Measurements from ENCODE around the gene P2RX6. TPM values are rescaled to one million over a fixed set of nuclear protein-coding genes. Genes with fewer than 3 reads are reported as not detected.

The P2RX6 gene
- total RNA-seq, 2 experiments from 2014 or later, result 0.27 TPM

- H3K36me3 Mint-ChIP-seq (ENCODE audit: low read depth), result peaks cover 3% of the 10 kb centered on the region
- POLR2A ChIA-PET, result no interaction called here
- H3K4me3 Mint-ChIP-seq, result no peak overlapping the region
- peaks cover 10% of the 10 kb centered on the region for H3K9me3 Mint-ChIP-seq
- H3K27me3 Mint-ChIP-seq, result no peaks in the 10 kb centered on the region
- DNase-seq, result no peak
- peaks cover 7% of the 10 kb centered on the region for H3K4me1 Mint-ChIP-seq
- CTCF ChIA-PET, result interaction anchor here (0.9 to 1.6 kb wide), 4 partner anchors 11 to 38 kb away, joined by 3 to 6 read pairs (median 4); no protein-coding TSS in a partner anchor
- H3K27ac Mint-ChIP-seq, result no peak overlapping the region
Observed at GRCh38 chr22:20974336-20974955, 40.5 kb upstream of the P2RX6 start.

GRCh38 chr22:20975541-20976290 lies 39.2 kb upstream of the P2RX6 start:
- Mint-ChIP-seq H3K9me3 (peaks cover 10% of the 10 kb centered on the region), H3K27me3 (no peaks in the 10 kb centered on the region), H3K27ac (no peak overlapping the region), H3K4me3 (no peak overlapping the region), H3K36me3 (ENCODE audit: low read depth) (peaks cover 3% of the 10 kb centered on the region), H3K4me1 (peaks cover 17% of the 10 kb centered on the region)
- ChIA-PET CTCF (interaction anchor here (0.5 to 1.0 kb wide), 4 partner anchors 9 to 27 kb away, joined by 3 to 4 read pairs (median 4); partner anchors contain the start of gene AIFM3), POLR2A (no interaction called here)
- no peak for DNase-seq

DNA sequence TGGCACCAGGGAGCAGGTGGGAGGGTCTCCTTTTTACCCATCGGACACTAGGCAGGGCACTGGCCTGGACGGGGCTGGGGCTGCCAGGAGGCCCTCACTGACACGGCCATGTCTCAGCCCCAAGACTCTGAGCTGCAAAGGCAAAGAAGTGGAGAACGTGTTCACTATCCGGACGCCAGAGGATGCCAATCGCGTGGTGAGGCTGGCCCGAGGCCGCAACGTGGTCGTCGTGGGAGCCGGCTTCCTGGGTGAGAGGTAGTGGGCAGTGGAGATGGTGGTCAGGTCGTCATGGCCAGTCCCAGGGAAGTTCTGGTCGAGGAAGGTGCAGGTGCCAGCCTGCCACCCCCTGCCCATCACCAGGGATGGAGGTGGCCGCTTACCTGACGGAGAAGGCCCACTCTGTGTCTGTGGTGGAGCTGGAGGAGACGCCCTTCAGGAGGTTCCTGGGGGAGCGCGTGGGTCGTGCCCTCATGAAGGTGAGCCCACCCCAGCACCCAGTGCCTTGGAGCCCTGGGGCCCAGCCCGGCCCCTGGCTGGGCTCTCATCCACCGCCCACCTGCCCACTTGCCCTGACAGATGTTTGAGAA lies 38.6 kb upstream of the P2RX6 start:
- Mint-ChIP-seq H3K27ac (no peak overlapping the region), H3K36me3 (ENCODE audit: low read depth) (peaks cover 3% of the 10 kb centered on the region), H3K9me3 (peaks cover 10% of the 10 kb centered on the region), H3K4me1 (peaks cover 23% of the 10 kb centered on the region), H3K27me3 (no peaks in the 10 kb centered on the region), H3K4me3 (no peak overlapping the region)
- CTCF ChIA-PET, result no interaction called here
- DNase-seq, result no peak
- POLR2A ChIA-PET, result no interaction called here

GRCh38 chr22:20977019-20977418 lies 37.9 kb upstream of the P2RX6 start:
- POLR2A ChIA-PET, result no interaction called here
- no peak overlapping the region for H3K4me3 Mint-ChIP-seq
- peaks cover 3% of the 10 kb centered on the region for H3K36me3 Mint-ChIP-seq (ENCODE audit: low read depth)
- peaks cover 27% of the 10 kb centered on the region for H3K4me1 Mint-ChIP-seq
- H3K27me3 Mint-ChIP-seq, result no peaks in the 10 kb centered on the region
- no peak overlapping the region for H3K27ac Mint-ChIP-seq
- H3K9me3 Mint-ChIP-seq, result peaks cover 10% of the 10 kb centered on the region
- CTCF ChIA-PET, result no interaction called here
- DNase-seq, result no peak

DNA sequence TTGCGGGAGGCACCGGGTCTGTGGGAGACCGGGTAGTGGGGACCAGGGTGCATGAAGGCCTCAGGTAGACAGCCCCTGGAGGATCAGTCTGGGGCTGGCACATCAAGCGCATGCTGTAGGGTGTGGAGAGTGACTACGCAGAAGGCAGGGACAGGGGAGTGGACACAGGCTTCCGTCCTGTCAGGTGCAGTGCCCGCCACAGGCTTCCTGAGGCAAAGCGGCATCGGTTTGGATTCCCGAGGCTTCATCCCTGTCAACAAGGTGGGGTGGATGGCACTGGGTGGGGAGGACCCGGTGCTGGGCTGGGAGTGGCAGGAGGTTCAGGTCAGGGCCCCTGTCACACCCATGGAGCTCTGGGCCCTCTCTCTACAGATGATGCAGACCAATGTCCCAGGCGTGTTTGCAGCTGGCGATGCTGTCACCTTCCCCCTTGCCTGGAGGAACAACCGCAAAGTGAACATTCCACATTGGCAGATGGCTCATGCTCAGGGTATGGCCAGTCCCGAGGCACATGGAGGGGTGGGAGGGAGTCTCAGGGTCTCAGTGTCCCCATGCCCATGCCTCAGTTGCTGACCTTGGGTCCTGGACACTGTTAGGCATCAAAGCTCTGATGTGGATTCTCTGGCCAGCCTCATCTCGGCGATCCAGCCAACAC lies 37.3 kb upstream of the P2RX6 start:
- no peak overlapping the region for H3K4me3 Mint-ChIP-seq
- peaks cover 10% of the 10 kb centered on the region for H3K9me3 Mint-ChIP-seq
- ChIA-PET CTCF (interaction anchor here (0.6 kb wide), 1 partner anchor 18 kb away, joined by 3 read pairs; no protein-coding TSS in a partner anchor), POLR2A (no interaction called here)
- H3K4me1 Mint-ChIP-seq, result peaks cover 29% of the 10 kb centered on the region
- H3K27ac Mint-ChIP-seq, result no peak overlapping the region
- H3K27me3 Mint-ChIP-seq, result no peaks in the 10 kb centered on the region
- H3K36me3 Mint-ChIP-seq (ENCODE audit: low read depth), result peaks cover 3% of the 10 kb centered on the region
- no peak for DNase-seq

- POLR2A ChIA-PET, result no interaction called here
Observed at GRCh38 chr22:20978419-20978818, 36.5 kb upstream of the P2RX6 start.

GRCh38 chr22:20979243-20979809 lies 35.6 kb upstream of the P2RX6 start:
- peak overlapping the region; percentile 60 for H3K4me3 Mint-ChIP-seq
- peaks cover 39% of the 10 kb centered on the region for H3K4me1 Mint-ChIP-seq
- ChIA-PET POLR2A (no interaction called here), CTCF (no interaction called here)
- peak overlapping the region; percentile 75 for H3K27ac Mint-ChIP-seq
- peak; percentile 66 for DNase-seq
- H3K27me3 Mint-ChIP-seq, result no peaks in the 10 kb centered on the region
- H3K9me3 Mint-ChIP-seq, result peaks cover 10% of the 10 kb centered on the region
- H3K36me3 Mint-ChIP-seq (ENCODE audit: low read depth), result peaks cover 3% of the 10 kb centered on the region

More at GRCh38 chr22:20978419-20978818, 36.5 kb upstream of the P2RX6 start:
- Mint-ChIP-seq H3K4me1 (peaks cover 35% of the 10 kb centered on the region), H3K4me3 (no peak overlapping the region), H3K27me3 (no peaks in the 10 kb centered on the region), H3K36me3 (ENCODE audit: low read depth) (peaks cover 3% of the 10 kb centered on the region), H3K27ac (no peak overlapping the region), H3K9me3 (peaks cover 10% of the 10 kb centered on the region)
- no peak for DNase-seq
- CTCF ChIA-PET, result no interaction called here

DNA sequence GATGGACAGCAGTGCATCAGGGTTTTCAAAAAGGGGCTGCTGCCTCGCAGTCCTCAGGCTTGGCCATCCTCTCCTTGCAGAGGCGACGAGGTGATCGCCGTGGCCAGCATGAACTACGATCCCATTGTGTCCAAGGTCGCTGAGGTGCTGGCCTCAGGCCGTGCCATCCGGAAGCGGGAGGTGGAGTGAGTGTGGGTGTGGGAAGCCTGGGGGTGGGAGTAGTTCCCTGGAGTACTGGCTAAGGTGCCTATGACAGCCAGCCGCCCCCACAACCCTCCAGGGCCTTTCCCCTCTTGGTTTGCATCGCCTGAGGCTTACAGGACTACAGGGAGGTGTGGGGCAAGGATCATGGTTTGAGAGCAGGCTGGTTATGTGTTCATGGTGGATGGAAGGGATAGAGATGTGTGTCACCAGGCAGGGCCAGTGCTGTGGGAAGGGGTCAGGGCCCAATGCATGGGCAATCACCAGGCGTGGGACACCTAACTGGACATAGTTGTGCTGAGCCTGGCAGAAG lies 35.0 kb upstream of the P2RX6 start:
- H3K9me3 Mint-ChIP-seq, result peaks cover 10% of the 10 kb centered on the region
- peaks cover 39% of the 10 kb centered on the region for H3K4me1 Mint-ChIP-seq
- H3K4me3 Mint-ChIP-seq, result peak overlapping the region; percentile 18
- ChIA-PET POLR2A (no interaction called here), CTCF (interaction anchor here (0.5 kb wide), 1 partner anchor 50 kb away, joined by 5 read pairs; no protein-coding TSS in a partner anchor)
- peaks cover 5% of the 10 kb centered on the region for H3K36me3 Mint-ChIP-seq (ENCODE audit: low read depth)
- H3K27me3 Mint-ChIP-seq, result no peaks in the 10 kb centered on the region
- H3K27ac Mint-ChIP-seq, result no peak overlapping the region
- no peak for DNase-seq

DNA sequence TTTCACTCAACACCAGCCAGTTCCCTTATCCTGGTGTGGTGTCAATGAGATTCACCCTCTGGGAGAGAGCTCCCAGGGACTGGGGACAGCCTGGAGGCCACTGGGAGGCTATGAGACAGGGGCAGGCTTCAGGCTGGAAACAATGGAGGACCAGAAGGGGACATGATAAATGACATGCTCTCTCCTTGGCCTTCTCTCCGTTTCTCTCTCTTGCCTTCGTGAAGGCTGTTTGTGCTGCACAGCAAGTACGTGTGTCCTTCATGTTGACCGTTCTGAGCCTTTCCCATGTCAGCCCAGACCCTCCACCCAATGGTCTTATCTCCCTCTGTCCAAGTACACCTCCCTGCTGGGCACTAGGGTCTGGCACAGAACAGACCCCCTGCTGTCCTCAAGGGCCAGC lies 34.4 kb upstream of the P2RX6 start:
- ChIA-PET POLR2A (no interaction called here), CTCF (no interaction called here)
- H3K36me3 Mint-ChIP-seq (ENCODE audit: low read depth), result peaks cover 7% of the 10 kb centered on the region
- no peak for DNase-seq
- peaks cover 10% of the 10 kb centered on the region for H3K9me3 Mint-ChIP-seq
- H3K4me1 Mint-ChIP-seq, result peaks cover 39% of the 10 kb centered on the region
- H3K27ac Mint-ChIP-seq, result no peak overlapping the region
- peak overlapping the region; percentile 84 for H3K4me3 Mint-ChIP-seq
- H3K27me3 Mint-ChIP-seq, result no peaks in the 10 kb centered on the region

GRCh38 chr22:20980938-20981722 lies 33.8 kb upstream of the P2RX6 start:
- POLR2A ChIA-PET, result no interaction called here
- Mint-ChIP-seq H3K36me3 (ENCODE audit: low read depth) (peaks cover 8% of the 10 kb centered on the region), H3K4me3 (peak overlapping the region; percentile 84), H3K4me1 (peaks cover 39% of the 10 kb centered on the region), H3K27ac (peak overlapping the region; percentile 88), H3K27me3 (no peaks in the 10 kb centered on the region), H3K9me3 (peaks cover 10% of the 10 kb centered on the region)
- CTCF ChIA-PET, result interaction anchor here (1.3 to 1.8 kb wide), 3 partner anchors 10 to 122 kb away, joined by 3 to 7 read pairs (median 5); no protein-coding TSS in a partner anchor
- DNase-seq, result no peak

DNA sequence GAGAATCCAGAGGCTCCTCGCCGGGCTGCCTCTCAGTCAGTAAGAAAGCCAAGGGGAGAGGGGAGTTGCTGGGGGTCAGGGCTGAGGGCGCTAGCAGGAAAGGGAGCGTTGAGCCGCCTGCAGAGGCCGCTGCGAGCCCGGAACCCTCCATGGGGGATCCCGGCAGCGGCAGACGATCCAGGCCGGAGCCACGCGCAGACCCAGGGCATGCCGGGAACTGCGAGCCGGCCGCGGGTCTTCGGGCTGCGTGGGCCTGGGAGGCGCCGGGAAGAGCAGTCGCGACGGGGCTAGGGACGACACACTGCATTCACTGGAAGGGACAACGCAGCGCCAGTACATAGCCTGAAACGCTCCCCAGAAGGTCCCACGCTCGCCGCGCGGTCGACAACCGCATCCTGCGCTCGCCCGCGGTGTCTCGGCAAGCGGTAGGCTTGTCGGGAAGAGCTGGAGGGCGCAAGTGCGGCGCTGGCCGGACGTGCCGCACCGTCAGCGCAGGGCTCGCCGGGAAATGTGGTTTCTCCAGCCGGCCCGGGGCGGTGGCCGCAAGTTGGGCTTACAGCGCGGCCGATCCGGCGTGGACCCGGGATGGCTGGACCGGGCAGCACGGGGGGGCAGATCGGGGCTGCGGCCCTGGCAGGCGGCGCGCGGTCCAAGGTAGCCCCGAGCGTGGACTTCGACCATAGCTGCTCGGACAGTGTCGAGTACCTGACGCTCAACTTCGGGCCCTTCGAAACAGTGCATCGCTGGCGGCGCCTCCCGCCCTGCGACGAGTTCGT lies 33.0 kb upstream of the P2RX6 start, which contains the start of gene LZTR1:
Gene LZTR1, plus strand, starts transcription at position 511 of the 776 bp plus-strand sequence. Its CDS starts 75 bp downstream, at position 586.
- ChIA-PET CTCF (interaction anchor here (0.7 to 1.8 kb wide), 8 partner anchors 9 to 121 kb away, joined by 3 to 7 read pairs (median 3); partner anchors contain the start of gene CRKL), POLR2A (interaction anchor here (0.6 kb wide), 1 partner anchor 21 kb away, joined by 4 read pairs; no protein-coding TSS in a partner anchor)
- Mint-ChIP-seq H3K4me1 (peaks cover 39% of the 10 kb centered on the region), H3K27ac (peak within 1 kb of the TSS; percentile 90), H3K36me3 (ENCODE audit: low read depth) (peaks cover 12% of the 10 kb centered on the region), H3K9me3 (peaks cover 10% of the 10 kb centered on the region), H3K4me3 (peak within 1 kb of the TSS; percentile 84), H3K27me3 (no peaks in the 10 kb centered on the region)
- peak; percentile 66 for DNase-seq

All from activated CD4-positive, alpha-beta T cell treated with anti-CD3 and anti-CD28 coated beads, Interleukin-2, amount 10 ng/mL, durations not matched to agents 7 days and 5 days (primary cell).